NCI-H146 treated with DMSO at 0.1 percent for 48 hours (cell line): Measurements from ENCODE around the gene CCL23.

Experiments
- DNase-seq: peaks from one replicate; lab custom pipeline; 2025; ENCODE audit not compliant: unreplicated experiment; lab: John Stamatoyannopoulos, UW

The CCL23 gene

GRCh38 chr17:35972066-35972465 lies 45.7 kb downstream of the CCL23 start:
- DNase-seq: no peak

- DNase-seq: peak; percentile 25
These were observed 48.0 kb downstream of the CCL23 start for GRCh38 chr17:35969558-35970380.

DNA sequence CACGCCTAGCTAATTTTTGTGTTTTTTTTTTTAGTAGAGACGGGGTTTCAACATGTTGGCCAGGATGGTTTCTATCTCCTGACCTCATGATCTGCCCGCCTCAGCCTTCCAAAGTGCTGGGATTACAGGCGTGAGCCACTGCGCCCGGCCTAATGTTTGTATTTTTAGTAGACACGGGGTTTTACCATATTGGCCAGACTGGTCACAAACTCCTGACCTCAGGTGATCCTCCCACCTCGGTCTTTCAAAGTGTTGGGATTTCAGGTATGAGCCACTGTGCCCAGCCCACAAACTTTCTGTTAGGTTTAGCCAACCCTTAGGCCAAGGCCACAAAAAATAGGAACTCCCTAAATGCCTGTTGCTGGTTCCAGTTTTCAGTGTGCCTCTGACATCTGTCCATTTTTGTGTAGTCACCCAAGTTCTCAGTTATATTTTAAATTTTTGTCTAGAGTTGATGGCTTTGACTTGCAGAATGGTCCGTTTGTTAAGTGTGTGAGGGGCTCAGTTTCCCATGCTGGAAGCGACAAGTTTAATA lies 49.2 kb downstream of the CCL23 start:
- DNase-seq: no peak

DNA sequence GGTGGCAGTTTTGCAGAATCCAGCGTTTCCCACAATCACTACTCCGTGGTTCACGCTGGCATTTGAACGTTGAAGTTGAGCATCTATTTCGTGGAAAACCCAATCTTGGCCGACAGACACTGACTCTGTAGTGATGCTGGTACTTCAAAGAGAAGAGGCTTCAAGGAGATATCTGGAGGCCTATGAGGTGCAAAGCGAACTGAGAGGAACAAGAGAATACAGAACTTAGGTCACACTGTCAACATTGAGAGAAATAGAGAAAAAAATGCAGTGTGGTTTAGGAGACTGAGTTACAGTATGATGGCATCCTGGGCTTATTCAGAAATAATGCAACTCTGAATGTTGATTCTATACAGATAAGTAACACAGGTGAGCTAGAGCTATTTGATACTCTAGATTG lies 52.5 kb downstream of the CCL23 start:
- DNase-seq: no peak

DNA sequence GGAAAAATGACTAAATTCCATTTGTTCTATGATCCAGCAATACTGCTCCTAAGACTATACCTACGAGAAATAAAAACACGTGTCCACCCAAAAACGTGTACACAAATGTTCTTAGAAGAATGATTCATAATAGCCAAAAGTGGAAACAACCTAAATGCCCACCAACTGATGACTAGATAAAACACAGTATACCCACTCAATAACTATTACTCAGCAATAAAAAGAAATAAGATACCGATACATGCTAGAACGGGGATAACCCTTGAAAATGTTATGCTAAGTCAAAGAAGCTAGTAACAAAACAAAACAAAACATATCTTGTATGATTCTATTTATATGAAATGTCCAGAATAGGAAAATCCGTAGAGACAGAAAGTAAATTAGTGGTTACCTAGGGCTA lies 54.1 kb downstream of the CCL23 start:
- DNase-seq: no peak
